Measurements from ENCODE around the gene TTLL8. TPM values are rescaled to one million over a fixed set of nuclear protein-coding genes. Genes with fewer than 3 reads are reported as not detected.

The TTLL8 gene
- total and polyA plus RNA-seq, 4 donors: not detected

DNA sequence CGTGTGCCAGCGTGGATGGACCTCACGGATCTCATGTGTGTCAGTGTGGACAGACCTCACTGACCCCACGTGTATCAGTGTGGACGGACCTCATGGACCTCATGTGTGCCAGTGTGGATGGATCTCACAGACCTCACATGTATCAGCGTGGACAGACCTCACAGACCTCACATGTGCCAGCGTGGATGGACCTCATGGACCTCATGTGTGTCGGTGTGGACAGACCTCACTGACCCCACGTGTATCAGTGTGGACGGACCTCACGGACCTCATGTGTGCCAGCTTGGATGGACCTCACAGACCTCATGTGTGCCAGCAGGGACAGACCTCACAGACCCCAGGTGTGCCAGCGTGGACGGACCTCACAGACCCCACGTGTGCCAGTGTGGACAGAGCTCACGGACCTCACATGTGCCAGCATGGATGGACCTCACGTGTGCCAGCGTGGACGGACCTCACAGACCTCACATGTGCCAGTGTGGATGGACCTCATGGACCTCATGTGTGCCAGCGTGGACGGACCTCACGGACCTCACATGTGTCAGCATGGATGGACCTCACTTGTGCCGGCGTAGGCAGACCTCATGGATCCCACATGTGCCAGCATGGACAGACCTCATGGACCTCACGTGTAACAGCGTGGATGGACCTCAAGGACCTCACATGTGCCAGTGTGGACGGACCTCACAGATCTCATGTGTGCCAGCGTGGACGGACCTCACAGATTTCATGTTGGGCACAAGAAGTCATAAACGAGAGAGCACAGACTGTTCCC, 18.2 kb downstream of the TTLL8 start:
- 93% methylated on average over 29 of the region's 29 CpGs for WGBS
- no peak for DNase-seq (ENCODE audit: low spot score)

DNA sequence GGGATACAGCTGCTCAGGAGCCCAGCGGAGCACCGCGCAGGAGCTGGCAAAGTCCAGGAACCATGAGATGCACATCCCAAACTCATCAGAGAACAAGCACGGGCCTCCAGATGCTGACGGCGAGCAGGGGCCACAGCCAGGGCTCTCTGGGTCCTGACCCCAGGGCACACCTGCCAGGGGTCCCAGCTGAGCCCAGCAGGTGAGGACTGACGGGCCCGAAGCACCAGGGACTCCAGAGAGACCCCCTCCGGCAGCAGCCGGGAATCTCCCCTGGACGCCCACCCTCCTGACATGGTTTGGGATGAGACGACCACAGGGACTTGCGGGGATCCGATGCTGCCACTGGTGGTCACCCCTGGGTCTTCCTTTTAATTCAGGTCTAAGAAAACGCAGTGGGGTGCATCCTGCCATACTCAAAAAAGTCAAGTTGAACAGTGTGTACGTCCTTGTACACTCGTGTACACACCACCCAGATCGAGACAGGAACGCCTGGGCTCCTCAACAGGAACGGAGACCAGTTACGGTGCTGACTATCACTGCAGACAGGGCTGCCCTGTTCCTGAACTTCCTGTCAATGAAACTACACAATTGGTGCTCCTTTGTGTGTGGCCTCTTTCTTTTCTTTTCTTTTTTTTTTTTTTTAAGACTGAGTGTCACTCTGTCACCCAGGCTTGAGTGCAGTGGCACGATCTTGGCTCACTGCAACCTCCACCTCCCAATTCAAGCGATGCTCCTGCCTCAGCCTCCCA, 21.9 kb downstream of the TTLL8 start:
- H3K9ac ChIP-seq (ENCODE audit: low read depth in 1 of 2, low read length in 2 of 2): no peak overlapping the region
- peaks cover 0 to 2% (median 0%) of the 10 kb centered on the region in 4 donors for H3K9me3 ChIP-seq (ENCODE audit: control insufficient read depth in 4 of 4, low read length in 3 of 4)
- 82% methylated on average over 23 of the region's 23 CpGs for WGBS
- no peaks in the 10 kb centered on the region for H3K36me3 ChIP-seq (ENCODE audit: control insufficient read depth in 4 of 4, insufficient read depth in 3 of 4, low read depth in 1 of 4, low read length in 3 of 4)
- H3K27ac ChIP-seq (ENCODE audit: low read depth in 1 of 2, low read length in 2 of 2): no peak overlapping the region
- no peak for TF ChIP-seq HNF4A (conservative IDR thresholded peaks at IDR 0.05)
- no peak for DNase-seq (ENCODE audit: low spot score)
- H3K27me3 ChIP-seq (ENCODE audit: control insufficient read depth in 4 of 4, insufficient read depth in 4 of 4, low read length in 3 of 4): peaks cover 0 to 2% (median 0%) of the 10 kb centered on the region in 4 donors
- H3K4me1 ChIP-seq (ENCODE audit: control insufficient read depth in 4 of 4, insufficient read depth in 4 of 4, low read length in 3 of 4): no peaks in the 10 kb centered on the region
- no peak overlapping the region for H3K4me3 ChIP-seq (ENCODE audit: low read depth in 1 of 3, low read length in 3 of 3)

More for the DNA sequence above, 18.2 kb downstream of the TTLL8 start:
- no peaks in the 10 kb centered on the region for H3K36me3 ChIP-seq (ENCODE audit: control insufficient read depth in 4 of 4, insufficient read depth in 3 of 4, low read depth in 1 of 4, low read length in 3 of 4)
- no peak overlapping the region for H3K27ac ChIP-seq (ENCODE audit: low read depth in 1 of 2, low read length in 2 of 2)
- TF ChIP-seq, protein P1, sequence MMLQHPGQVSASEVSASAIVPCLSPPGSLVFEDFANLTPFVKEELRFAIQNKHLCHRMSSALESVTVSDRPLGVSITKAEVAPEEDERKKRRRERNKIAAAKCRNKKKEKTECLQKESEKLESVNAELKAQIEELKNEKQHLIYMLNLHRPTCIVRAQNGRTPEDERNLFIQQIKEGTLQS (IDR thresholded peaks at IDR 0.05): no peak
- TF ChIP-seq FOXA2 (IDR thresholded peaks at IDR 0.05): no peak
- H3K4me1 ChIP-seq (ENCODE audit: control insufficient read depth in 4 of 4, insufficient read depth in 4 of 4, low read length in 3 of 4): no peaks in the 10 kb centered on the region
- no peak overlapping the region for H3K4me3 ChIP-seq (ENCODE audit: low read depth in 1 of 3, low read length in 3 of 3)
- H3K27me3 ChIP-seq (ENCODE audit: control insufficient read depth in 4 of 4, insufficient read depth in 4 of 4, low read length in 3 of 4): no peaks in the 10 kb centered on the region
- peaks cover 0 to 2% (median 0%) of the 10 kb centered on the region in 4 donors for H3K9me3 ChIP-seq (ENCODE audit: control insufficient read depth in 4 of 4, low read length in 3 of 4)
- no peak overlapping the region for H3K9ac ChIP-seq (ENCODE audit: low read depth in 1 of 2, low read length in 2 of 2)

- no peak for DNase-seq (ENCODE audit: low spot score)
- H3K27me3 ChIP-seq (ENCODE audit: control insufficient read depth in 4 of 4, insufficient read depth in 4 of 4, low read length in 3 of 4): peaks cover 0 to 2% (median 0%) of the 10 kb centered on the region in 4 donors
- H3K9ac ChIP-seq (ENCODE audit: low read depth in 1 of 2, low read length in 2 of 2): no peak overlapping the region
- WGBS: 71% methylated on average over 24 of the region's 24 CpGs
- peaks cover 0 to 2% (median 0%) of the 10 kb centered on the region in 4 donors for H3K9me3 ChIP-seq (ENCODE audit: control insufficient read depth in 4 of 4, low read length in 3 of 4)
- H3K4me3 ChIP-seq (ENCODE audit: low read depth in 1 of 3, low read length in 3 of 3): no peak overlapping the region
- no peak overlapping the region for H3K27ac ChIP-seq (ENCODE audit: low read depth in 1 of 2, low read length in 2 of 2)
- TF ChIP-seq HNF4A (conservative IDR thresholded peaks at IDR 0.05) (no peak), YY1 (IDR thresholded peaks at IDR 0.05) (no peak), NR2F2 (IDR thresholded peaks at IDR 0.05) (no peak), FOXA1 (IDR thresholded peaks at IDR 0.05) (no peak)
- peaks cover 0 to 2% (median 0%) of the 10 kb centered on the region in 4 donors for H3K4me1 ChIP-seq (ENCODE audit: control insufficient read depth in 4 of 4, insufficient read depth in 4 of 4, low read length in 3 of 4)
- H3K36me3 ChIP-seq (ENCODE audit: control insufficient read depth in 4 of 4, insufficient read depth in 3 of 4, low read depth in 1 of 4, low read length in 3 of 4): no peaks in the 10 kb centered on the region
Observed at GRCh38 chr22:50035131-50035881, 22.8 kb downstream of the TTLL8 start.

GRCh38 chr22:50034126-50035081, 23.7 kb downstream of the TTLL8 start:
- H3K9ac ChIP-seq (ENCODE audit: low read depth in 1 of 2, low read length in 2 of 2): no peak overlapping the region
- no peaks in the 10 kb centered on the region for H3K9me3 ChIP-seq (ENCODE audit: control insufficient read depth in 4 of 4, low read length in 3 of 4)
- H3K4me3 ChIP-seq (ENCODE audit: low read depth in 1 of 3, low read length in 3 of 3): no peak overlapping the region
- H3K36me3 ChIP-seq (ENCODE audit: control insufficient read depth in 4 of 4, insufficient read depth in 3 of 4, low read depth in 1 of 4, low read length in 3 of 4): no peaks in the 10 kb centered on the region
- no peak for DNase-seq (ENCODE audit: low spot score)
- 74% methylated on average over 43 of the region's 43 CpGs for WGBS
- no peak overlapping the region for H3K27ac ChIP-seq (ENCODE audit: low read depth in 1 of 2, low read length in 2 of 2)
- peaks cover 0 to 2% (median 0%) of the 10 kb centered on the region in 4 donors for H3K27me3 ChIP-seq (ENCODE audit: control insufficient read depth in 4 of 4, insufficient read depth in 4 of 4, low read length in 3 of 4)
- peaks cover 0 to 7% (median 0%) of the 10 kb centered on the region in 4 donors for H3K4me1 ChIP-seq (ENCODE audit: control insufficient read depth in 4 of 4, insufficient read depth in 4 of 4, low read length in 3 of 4)
- TF ChIP-seq FOXA2 (IDR thresholded peaks at IDR 0.05) (no peak), YY1 (IDR thresholded peaks at IDR 0.05) (no peak), RXRA (IDR thresholded peaks at IDR 0.05) (no peak), SP1 (IDR thresholded peaks at IDR 0.05) (no peak), EGR1 (IDR thresholded peaks at IDR 0.05; ENCODE audit: low read depth in 2 of 2) (no peak), HNF4G (IDR thresholded peaks at IDR 0.05) (no peak)
- TF ChIP-seq, protein P1 (IDR thresholded peaks at IDR 0.05): no peak
- TF ChIP-seq, protein P2, sequence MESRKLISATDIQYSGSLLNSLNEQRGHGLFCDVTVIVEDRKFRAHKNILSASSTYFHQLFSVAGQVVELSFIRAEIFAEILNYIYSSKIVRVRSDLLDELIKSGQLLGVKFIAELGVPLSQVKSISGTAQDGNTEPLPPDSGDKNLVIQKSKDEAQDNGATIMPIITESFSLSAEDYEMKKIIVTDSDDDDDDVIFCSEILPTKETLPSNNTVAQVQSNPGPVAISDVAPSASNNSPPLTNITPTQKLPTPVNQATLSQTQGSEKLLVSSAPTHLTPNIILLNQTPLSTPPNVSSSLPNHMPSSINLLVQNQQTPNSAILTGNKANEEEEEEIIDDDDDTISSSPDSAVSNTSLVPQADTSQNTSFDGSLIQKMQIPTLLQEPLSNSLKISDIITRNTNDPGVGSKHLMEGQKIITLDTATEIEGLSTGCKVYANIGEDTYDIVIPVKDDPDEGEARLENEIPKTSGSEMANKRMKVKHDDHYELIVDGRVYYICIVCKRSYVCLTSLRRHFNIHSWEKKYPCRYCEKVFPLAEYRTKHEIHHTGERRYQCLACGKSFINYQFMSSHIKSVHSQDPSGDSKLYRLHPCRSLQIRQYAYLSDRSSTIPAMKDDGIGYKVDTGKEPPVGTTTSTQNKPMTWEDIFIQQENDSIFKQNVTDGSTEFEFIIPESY (IDR thresholded peaks at IDR 0.05): no peak
